ENCODE data around the gene C11orf98. TPM values are rescaled to one million over a fixed set of nuclear protein-coding genes. Genes with fewer than 3 reads are reported as not detected.

The C11orf98 gene
- total and polyA plus RNA-seq, 2 of the 13 experiments (the other 11 are each of a cell fraction or from before 2014, with no cell fraction given): 30.4 to 91.8 TPM

DNA sequence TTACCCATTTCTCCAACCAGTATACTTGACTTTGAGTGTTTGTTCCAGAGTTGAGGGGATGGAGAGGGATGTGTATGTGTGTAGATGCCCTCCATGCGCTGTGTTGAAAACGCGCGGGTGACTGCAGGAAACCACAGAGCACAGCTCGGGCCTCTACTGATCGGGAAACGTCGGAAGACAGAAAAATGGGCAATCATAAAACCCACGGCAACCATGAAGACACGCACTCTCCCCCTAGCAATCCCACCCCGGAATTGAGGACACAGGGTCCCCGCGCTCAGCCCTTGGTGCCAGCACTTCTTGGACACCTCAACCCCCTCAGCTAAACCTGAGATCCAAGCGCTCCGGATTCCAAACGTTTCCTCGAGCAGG lies 6.2 kb upstream of the C11orf98 start (continued):
- TF ChIP-seq, protein P1, sequence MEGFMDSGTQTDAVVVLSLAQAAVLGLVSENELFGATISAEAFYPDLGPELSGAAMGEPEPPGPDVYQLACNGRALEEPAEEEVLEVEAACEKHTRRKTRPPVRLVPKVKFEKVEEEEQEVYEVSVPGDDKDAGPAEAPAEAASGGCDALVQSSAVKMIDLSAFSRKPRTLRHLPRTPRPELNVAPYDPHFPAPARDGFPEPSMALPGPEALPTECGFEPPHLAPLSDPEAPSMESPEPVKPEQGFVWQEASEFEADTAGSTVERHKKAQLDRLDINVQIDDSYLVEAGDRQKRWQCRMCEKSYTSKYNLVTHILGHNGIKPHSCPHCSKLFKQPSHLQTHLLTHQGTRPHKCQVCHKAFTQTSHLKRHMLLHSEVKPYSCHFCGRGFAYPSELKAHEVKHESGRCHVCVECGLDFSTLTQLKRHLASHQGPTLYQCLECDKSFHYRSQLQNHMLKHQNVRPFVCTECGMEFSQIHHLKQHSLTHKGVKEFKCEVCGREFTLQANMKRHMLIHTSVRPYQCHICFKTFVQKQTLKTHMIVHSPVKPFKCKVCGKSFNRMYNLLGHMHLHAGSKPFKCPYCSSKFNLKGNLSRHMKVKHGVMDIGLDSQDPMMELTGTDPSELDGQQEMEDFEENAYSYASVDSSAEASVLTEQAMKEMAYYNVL (CRISPR knock-in tag; IDR thresholded peaks at IDR 0.05; ENCODE audit: borderline replicate concordance): no peak
- TF ChIP-seq AGO1 (IDR thresholded peaks at IDR 0.05; ENCODE audit: low read depth, low read length, poor library complexity, severe bottlenecking) (no peak), ZSCAN21 (CRISPR knock-in tag; IDR thresholded peaks at IDR 0.05; ENCODE audit: borderline replicate concordance) (peak; percentile 26; the same call in 1 of the 2 replicates), ATF1 (CRISPR knock-in tag; IDR thresholded peaks at IDR 0.05) (no peak), ZNF446 (CRISPR knock-in tag; IDR thresholded peaks at IDR 0.05) (peak; percentile 6; the same call in 1 of the 2 replicates), CREB1 (IDR thresholded peaks at IDR 0.05) (no peak), CREB1 (CRISPR knock-in tag; IDR thresholded peaks at IDR 0.05) (peak; percentile 28; the same call in 1 of the 2 replicates), KDM2A (CRISPR knock-in tag; IDR thresholded peaks at IDR 0.05; ENCODE audit: borderline replicate concordance, low read depth) (no peak), ZFYVE20 (CRISPR knock-in tag; IDR thresholded peaks at IDR 0.05; ENCODE audit: borderline replicate concordance, low read depth) (0 out of 2 replicates have a peak, but pooled peaks have one; percentile 25), MAF1 (CRISPR knock-in tag; IDR thresholded peaks at IDR 0.05; ENCODE audit: borderline replicate concordance) (no peak), ZNF317 (CRISPR knock-in tag; IDR thresholded peaks at IDR 0.05) (peak; percentile 18; the same call in 1 of the 2 replicates), MEIS1 (CRISPR knock-in tag; IDR thresholded peaks at IDR 0.05; ENCODE audit: borderline replicate concordance) (no peak), ARNT (IDR thresholded peaks at IDR 0.05) (no peak)
- TF ChIP-seq, protein P2, sequence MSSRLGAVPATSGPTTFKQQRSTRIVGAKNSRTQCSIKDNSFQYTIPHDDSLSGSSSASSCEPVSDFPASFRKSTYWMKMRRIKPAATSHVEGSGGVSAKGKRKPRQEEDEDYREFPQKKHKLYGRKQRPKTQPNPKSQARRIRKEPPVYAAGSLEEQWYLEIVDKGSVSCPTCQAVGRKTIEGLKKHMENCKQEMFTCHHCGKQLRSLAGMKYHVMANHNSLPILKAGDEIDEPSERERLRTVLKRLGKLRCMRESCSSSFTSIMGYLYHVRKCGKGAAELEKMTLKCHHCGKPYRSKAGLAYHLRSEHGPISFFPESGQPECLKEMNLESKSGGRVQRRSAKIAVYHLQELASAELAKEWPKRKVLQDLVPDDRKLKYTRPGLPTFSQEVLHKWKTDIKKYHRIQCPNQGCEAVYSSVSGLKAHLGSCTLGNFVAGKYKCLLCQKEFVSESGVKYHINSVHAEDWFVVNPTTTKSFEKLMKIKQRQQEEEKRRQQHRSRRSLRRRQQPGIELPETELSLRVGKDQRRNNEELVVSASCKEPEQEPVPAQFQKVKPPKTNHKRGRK (CRISPR knock-in tag; IDR thresholded peaks at IDR 0.05): no peak
- TF ChIP-seq, protein P3, sequence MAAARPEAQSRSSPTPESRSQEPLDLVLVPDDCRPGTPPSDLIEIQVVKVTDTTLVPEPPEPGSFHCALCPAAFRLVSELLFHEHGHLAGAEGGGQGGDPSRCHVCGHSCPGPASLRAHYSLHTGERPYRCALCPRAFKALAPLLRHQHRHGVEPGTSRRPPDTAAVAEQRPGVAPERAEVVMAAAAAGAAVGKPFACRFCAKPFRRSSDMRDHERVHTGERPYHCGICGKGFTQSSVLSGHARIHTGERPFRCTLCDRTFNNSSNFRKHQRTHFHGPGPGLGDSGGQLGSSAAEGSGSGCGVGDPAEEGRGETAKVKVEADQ (CRISPR knock-in tag; IDR thresholded peaks at IDR 0.05; ENCODE audit: borderline replicate concordance): no peak
- TF ChIP-seq, protein P4, sequence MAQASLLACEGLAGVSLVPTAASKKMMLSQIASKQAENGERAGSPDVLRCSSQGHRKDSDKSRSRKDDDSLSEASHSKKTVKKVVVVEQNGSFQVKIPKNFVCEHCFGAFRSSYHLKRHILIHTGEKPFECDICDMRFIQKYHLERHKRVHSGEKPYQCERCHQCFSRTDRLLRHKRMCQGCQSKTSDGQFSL (CRISPR knock-in tag; IDR thresholded peaks at IDR 0.05): no peak
- TF ChIP-seq, protein P5, sequence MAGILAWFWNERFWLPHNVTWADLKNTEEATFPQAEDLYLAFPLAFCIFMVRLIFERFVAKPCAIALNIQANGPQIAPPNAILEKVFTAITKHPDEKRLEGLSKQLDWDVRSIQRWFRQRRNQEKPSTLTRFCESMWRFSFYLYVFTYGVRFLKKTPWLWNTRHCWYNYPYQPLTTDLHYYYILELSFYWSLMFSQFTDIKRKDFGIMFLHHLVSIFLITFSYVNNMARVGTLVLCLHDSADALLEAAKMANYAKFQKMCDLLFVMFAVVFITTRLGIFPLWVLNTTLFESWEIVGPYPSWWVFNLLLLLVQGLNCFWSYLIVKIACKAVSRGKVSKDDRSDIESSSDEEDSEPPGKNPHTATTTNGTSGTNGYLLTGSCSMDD (CRISPR knock-in tag; IDR thresholded peaks at IDR 0.05): no peak
- TF ChIP-seq, protein P6, sequence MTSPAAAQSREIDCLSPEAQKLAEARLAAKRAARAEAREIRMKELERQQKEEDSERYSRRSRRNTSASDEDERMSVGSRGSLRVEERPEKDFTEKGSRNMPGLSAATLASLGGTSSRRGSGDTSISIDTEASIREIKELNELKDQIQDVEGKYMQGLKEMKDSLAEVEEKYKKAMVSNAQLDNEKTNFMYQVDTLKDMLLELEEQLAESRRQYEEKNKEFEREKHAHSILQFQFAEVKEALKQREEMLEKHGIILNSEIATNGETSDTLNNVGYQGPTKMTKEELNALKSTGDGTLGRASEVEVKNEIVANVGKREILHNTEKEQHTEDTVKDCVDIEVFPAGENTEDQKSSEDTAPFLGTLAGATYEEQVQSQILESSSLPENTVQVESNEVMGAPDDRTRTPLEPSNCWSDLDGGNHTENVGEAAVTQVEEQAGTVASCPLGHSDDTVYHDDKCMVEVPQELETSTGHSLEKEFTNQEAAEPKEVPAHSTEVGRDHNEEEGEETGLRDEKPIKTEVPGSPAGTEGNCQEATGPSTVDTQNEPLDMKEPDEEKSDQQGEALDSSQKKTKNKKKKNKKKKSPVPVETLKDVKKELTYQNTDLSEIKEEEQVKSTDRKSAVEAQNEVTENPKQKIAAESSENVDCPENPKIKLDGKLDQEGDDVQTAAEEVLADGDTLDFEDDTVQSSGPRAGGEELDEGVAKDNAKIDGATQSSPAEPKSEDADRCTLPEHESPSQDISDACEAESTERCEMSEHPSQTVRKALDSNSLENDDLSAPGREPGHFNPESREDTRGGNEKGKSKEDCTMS (CRISPR knock-in tag; conservative IDR thresholded peaks at IDR 0.05): no peak
- TF ChIP-seq, protein P7, sequence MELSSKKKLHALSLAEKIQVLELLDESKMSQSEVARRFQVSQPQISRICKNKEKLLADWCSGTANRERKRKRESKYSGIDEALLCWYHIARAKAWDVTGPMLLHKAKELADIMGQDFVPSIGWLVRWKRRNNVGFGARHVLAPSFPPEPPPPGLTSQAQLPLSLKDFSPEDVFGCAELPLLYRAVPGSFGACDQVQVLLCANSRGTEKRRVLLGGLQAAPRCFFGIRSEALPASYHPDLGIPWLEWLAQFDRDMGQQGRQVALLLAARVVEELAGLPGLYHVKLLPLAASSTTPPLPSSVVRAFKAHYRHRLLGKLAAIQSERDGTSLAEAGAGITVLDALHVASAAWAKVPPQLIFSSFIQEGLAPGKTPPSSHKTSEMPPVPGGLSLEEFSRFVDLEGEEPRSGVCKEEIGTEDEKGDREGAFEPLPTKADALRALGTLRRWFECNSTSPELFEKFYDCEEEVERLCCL (CRISPR knock-in tag; IDR thresholded peaks at IDR 0.05; ENCODE audit: borderline replicate concordance): no peak
- TF ChIP-seq, protein P8, sequence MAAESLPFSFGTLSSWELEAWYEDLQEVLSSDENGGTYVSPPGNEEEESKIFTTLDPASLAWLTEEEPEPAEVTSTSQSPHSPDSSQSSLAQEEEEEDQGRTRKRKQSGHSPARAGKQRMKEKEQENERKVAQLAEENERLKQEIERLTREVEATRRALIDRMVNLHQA (CRISPR knock-in tag; IDR thresholded peaks at IDR 0.05): no peak

All from HepG2 (cell line).